Loucy (cell line): Measurements from ENCODE around the gene TFDP1.

Experiments
- H2AFZ ChIP-seq: fragments of 200-600 bp; sonication (generic); 2 replicates; pipeline ENCODE4 v1.6.0; 2016; ENCODE audit warnings: antibody characterized with exemption, mild to moderate bottlenecking, low read length, moderate library complexity
- H3F3A ChIP-seq: fragments of 200-600 bp; 2 replicates; pipeline ENCODE4 v1.6.0; 2016; ENCODE audit warnings: antibody characterized with exemption, low read depth, mild to moderate bottlenecking
- H3K27me3 ChIP-seq: fragments of 200-600 bp; sonication (generic); 2 replicates; pipeline ENCODE4 v1.6.1; 2014; ENCODE audit warnings: low read length, mild to moderate bottlenecking; ENCODE audit not compliant: insufficient read depth, poor library complexity, severe bottlenecking
- H3K36me3 ChIP-seq: fragments of 200-600 bp; sonication (generic); 2 replicates; pipeline ENCODE4 v1.6.1; 2016; ENCODE audit warnings: low read length; ENCODE audit not compliant: insufficient read depth
- H3K4me1 ChIP-seq: fragments of 200-600 bp; sonication (generic); 2 replicates; pipeline ENCODE4 v1.5.1; 2014; ENCODE audit warnings: low read length, mild to moderate bottlenecking; ENCODE audit not compliant: insufficient read depth, poor library complexity, severe bottlenecking
- H3K4me2 ChIP-seq: fragments of 200-600 bp; sonication (generic); 2 replicates; pipeline ENCODE4 v1.6.0; 2014; ENCODE audit warnings: antibody characterized with exemption, low read length, low read depth, mild to moderate bottlenecking; ENCODE audit not compliant: poor library complexity, severe bottlenecking
- H3K4me3 ChIP-seq: fragments of 200-600 bp; sonication (generic); 2 replicates; pipeline ENCODE4 v1.5.1; 2014; ENCODE audit warnings: low read length, mild to moderate bottlenecking, mixed read lengths; ENCODE audit not compliant: poor library complexity, severe bottlenecking
- H3K79me2 ChIP-seq: fragments of 200-600 bp; sonication (generic); 2 replicates; pipeline ENCODE4 v1.6.1; 2014; ENCODE audit warnings: low read length; ENCODE audit not compliant: insufficient read depth
- H3K9ac ChIP-seq: fragments of 200-600 bp; sonication (generic); 2 replicates; pipeline ENCODE4 v1.6.0; 2014; ENCODE audit warnings: mild to moderate bottlenecking, low read depth, low read length, moderate library complexity; ENCODE audit not compliant: poor library complexity, severe bottlenecking
- H3K9me2 ChIP-seq: fragments of 200-600 bp; sonication (generic); replicated peaks from 2 replicates; pipeline ENCODE4 v1.6.1; 2016; ENCODE audit warnings: low read depth, low read length, mixed read lengths
- H3K9me3 ChIP-seq: fragments of 200-600 bp; sonication (generic); 2 replicates; pipeline ENCODE4 v1.6.1; 2014; ENCODE audit warnings: mild to moderate bottlenecking, antibody characterized with exemption, low read length, low read depth; ENCODE audit not compliant: insufficient read depth
- H4K20me1 ChIP-seq: fragments of 200-600 bp; sonication (generic); 2 replicates; pipeline ENCODE4 v1.6.0; 2014; ENCODE audit warnings: antibody characterized with exemption, low read length, mild to moderate bottlenecking; ENCODE audit not compliant: insufficient read depth, poor library complexity, severe bottlenecking
- EZH2phosphoT487 ChIP-seq: fragments of 200-600 bp; IDR thresholded peaks from 2 replicates; pipeline ENCODE4 v1.6.1; 2018; ENCODE audit warnings: antibody characterized with exemption, mild to moderate bottlenecking, moderate library complexity, borderline replicate concordance
- TF ChIP-seq, protein P1 (sequence below): fragments of 200-600 bp; sonication (generic); conservative IDR thresholded peaks from 2 replicates; pipeline ENCODE4 v1.5.1; 2014; ENCODE audit warnings: mild to moderate bottlenecking, antibody characterized with exemption, low read length

TFDP1 gene

DNA sequence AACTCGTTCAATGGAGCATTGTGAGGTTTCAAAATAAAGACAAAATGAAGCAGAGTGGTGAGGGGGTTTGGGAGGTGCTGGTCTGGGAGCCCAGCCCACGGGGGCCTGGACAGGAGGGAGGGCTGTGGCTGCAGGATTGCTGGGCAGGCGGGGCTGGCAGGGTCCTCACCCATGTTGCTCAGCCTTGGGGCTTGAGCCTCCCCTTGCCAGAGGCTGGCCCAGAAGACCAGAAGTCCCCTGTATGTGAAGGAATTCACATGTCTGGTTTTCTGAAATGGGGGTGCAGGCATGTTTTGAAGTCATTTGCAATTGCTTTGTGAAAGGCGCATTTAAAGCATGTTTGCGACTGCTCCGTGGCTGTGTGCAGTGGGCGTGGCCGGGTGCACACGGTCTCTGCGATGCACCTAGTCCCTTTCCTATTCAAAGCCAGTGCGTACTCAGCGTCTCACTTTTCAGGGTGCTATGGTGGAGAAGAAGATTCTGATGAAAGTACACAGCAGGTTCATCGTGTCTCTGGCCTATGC, 84.7 kb downstream of the TFDP1 start:
- no peak overlapping the region for H3K4me2 ChIP-seq
- H3K9me2 ChIP-seq: no peaks in the 10 kb centered on the region
- no peaks in the 10 kb centered on the region for H3F3A ChIP-seq
- H3K9me3 ChIP-seq: no peaks in the 10 kb centered on the region
- H3K9ac ChIP-seq: no peak overlapping the region
- no peak overlapping the region; the same call in 1 of the 2 replicates for H2AFZ ChIP-seq
- no peaks in the 10 kb centered on the region for H3K79me2 ChIP-seq
- no peak for TF ChIP-seq EZH2phosphoT487
- TF ChIP-seq, protein P1, sequence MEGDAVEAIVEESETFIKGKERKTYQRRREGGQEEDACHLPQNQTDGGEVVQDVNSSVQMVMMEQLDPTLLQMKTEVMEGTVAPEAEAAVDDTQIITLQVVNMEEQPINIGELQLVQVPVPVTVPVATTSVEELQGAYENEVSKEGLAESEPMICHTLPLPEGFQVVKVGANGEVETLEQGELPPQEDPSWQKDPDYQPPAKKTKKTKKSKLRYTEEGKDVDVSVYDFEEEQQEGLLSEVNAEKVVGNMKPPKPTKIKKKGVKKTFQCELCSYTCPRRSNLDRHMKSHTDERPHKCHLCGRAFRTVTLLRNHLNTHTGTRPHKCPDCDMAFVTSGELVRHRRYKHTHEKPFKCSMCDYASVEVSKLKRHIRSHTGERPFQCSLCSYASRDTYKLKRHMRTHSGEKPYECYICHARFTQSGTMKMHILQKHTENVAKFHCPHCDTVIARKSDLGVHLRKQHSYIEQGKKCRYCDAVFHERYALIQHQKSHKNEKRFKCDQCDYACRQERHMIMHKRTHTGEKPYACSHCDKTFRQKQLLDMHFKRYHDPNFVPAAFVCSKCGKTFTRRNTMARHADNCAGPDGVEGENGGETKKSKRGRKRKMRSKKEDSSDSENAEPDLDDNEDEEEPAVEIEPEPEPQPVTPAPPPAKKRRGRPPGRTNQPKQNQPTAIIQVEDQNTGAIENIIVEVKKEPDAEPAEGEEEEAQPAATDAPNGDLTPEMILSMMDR: no peak
- no peaks in the 10 kb centered on the region for H3K36me3 ChIP-seq
- no peaks in the 10 kb centered on the region for H3K4me1 ChIP-seq
- H4K20me1 ChIP-seq: no peaks in the 10 kb centered on the region
- no peaks in the 10 kb centered on the region for H3K27me3 ChIP-seq
- H3K4me3 ChIP-seq: no peak overlapping the region

DNA sequence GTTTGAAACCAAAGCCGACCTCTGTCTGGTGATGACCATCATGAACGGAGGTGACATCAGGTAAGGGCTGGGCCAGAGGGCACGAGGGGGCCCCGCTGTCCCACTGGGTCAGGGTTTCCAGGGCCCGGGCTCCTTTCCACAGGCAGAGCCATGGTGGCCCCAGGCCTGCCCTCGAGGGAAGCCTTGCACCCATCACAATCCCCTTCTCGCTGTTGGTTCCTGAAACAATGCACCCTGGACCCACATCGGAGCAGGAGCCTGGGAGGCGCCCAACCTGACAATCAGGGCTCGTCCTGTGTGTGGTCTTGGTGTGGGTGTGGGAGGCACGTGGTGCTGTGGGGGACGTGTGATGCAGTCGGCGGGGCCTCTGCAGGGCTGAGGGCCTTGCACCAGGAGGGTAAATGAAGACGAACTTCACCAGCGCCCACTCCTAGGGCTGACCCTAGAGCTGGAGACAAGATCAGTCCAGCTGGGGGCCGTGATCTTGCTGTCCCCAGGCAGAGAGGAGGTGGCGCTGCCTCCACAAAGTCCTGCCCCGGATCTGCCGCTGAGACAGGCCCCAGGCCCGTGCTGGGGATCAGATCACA, 85.3 kb downstream of the TFDP1 start:
- no peaks in the 10 kb centered on the region for H3K27me3 ChIP-seq
- H3F3A ChIP-seq: no peaks in the 10 kb centered on the region
- no peaks in the 10 kb centered on the region for H3K36me3 ChIP-seq
- no peak overlapping the region for H3K9ac ChIP-seq
- no peak overlapping the region for H3K4me3 ChIP-seq
- no peaks in the 10 kb centered on the region for H4K20me1 ChIP-seq
- no peaks in the 10 kb centered on the region for H3K9me2 ChIP-seq
- H2AFZ ChIP-seq: no peak overlapping the region
- no peaks in the 10 kb centered on the region for H3K4me1 ChIP-seq
- H3K4me2 ChIP-seq: no peak overlapping the region
- no peaks in the 10 kb centered on the region for H3K79me2 ChIP-seq
- no peaks in the 10 kb centered on the region for H3K9me3 ChIP-seq
- no peak for TF ChIP-seq EZH2phosphoT487
- TF ChIP-seq, protein P1: no peak

DNA sequence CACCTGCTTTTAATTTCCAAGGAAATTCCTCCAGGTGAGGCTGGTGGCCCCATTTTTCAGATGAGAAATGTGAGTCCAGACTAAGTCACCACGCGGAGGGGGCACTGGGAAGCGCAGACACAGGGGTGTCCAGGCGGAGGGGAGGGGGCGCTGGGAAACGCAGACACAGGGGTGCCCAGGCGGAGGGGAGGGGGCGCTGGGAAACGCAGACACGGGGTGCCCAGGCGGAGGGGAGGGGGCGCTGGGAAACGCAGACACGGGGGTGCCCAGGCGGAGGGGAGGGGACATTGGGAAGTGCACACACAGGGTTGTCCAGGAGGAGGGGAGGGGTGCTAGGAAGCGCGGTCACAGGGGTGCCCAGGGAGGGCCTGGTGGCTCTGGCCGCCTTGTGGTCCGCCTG, 86.0 kb downstream of the TFDP1 start:
- no peak overlapping the region for H3K4me2 ChIP-seq

More for the DNA sequence above, 86.0 kb downstream of the TFDP1 start:
- Histone ChIP-seq H3K36me3 (no peaks in the 10 kb centered on the region), H3K9me3 (no peaks in the 10 kb centered on the region), H3K4me1 (no peaks in the 10 kb centered on the region), H2AFZ (no peak overlapping the region), H3K27me3 (no peaks in the 10 kb centered on the region), H3K9me2 (no peaks in the 10 kb centered on the region), H4K20me1 (no peaks in the 10 kb centered on the region), H3K9ac (no peak overlapping the region), H3K79me2 (no peaks in the 10 kb centered on the region), H3F3A (no peaks in the 10 kb centered on the region), H3K4me3 (no peak overlapping the region)
- no peak for TF ChIP-seq EZH2phosphoT487
- TF ChIP-seq, protein P1: no peak
